KOPT-K1 (cell line): ENCODE measurements around the gene C1orf232.
A peak's percentile ranks its signal among the peaks of the same experiment; 100 is the strongest.

Source experiments
- H3K27ac ChIP-seq: fragments of 200-600 bp; sonication (generic); 2 replicates; pipeline ENCODE4 v1.5.1; 2016; ENCODE audit warnings: antibody characterized with exemption, mild to moderate bottlenecking, low read depth, low read length; ENCODE audit not compliant: poor library complexity, severe bottlenecking
- H3K36me3 ChIP-seq: fragments of 200-600 bp; sonication (generic); 2 replicates; pipeline ENCODE4 v1.5.1; 2017; ENCODE audit warnings: antibody characterized with exemption, mild to moderate bottlenecking, low read length, moderate library complexity; ENCODE audit not compliant: insufficient read depth
- H3K9me3 ChIP-seq: fragments of 200-600 bp; sonication (generic); 2 replicates; pipeline ENCODE4 v1.5.1; 2017; ENCODE audit warnings: antibody characterized with exemption, low read length, mild to moderate bottlenecking; ENCODE audit not compliant: insufficient read depth, poor library complexity, severe bottlenecking

C1orf232 gene

GRCh38 chr1:26154750-26155149 is 14.0 kb downstream of the C1orf232 start:
- H3K36me3 ChIP-seq: no peaks in the 10 kb centered on the region
- H3K9me3 ChIP-seq: no peaks in the 10 kb centered on the region
- H3K27ac ChIP-seq: no peak overlapping the region

- no peaks in the 10 kb centered on the region for H3K36me3 ChIP-seq
- no peak overlapping the region for H3K27ac ChIP-seq
- H3K9me3 ChIP-seq: no peaks in the 10 kb centered on the region
Observed at GRCh38 chr1:26153966-26154532, 14.7 kb downstream of the C1orf232 start.

GRCh38 chr1:26148887-26149286 is 19.9 kb downstream of the C1orf232 start:
- Histone ChIP-seq H3K9me3 (no peaks in the 10 kb centered on the region), H3K27ac (no peak overlapping the region), H3K36me3 (no peaks in the 10 kb centered on the region)

GRCh38 chr1:26145960-26146294 is 22.8 kb downstream of the C1orf232 start:
- no peaks in the 10 kb centered on the region for H3K9me3 ChIP-seq
- no peaks in the 10 kb centered on the region for H3K36me3 ChIP-seq
- H3K27ac ChIP-seq: no peak overlapping the region

- H3K9me3 ChIP-seq: no peaks in the 10 kb centered on the region
- H3K36me3 ChIP-seq: no peaks in the 10 kb centered on the region
- H3K27ac ChIP-seq: no peak overlapping the region
Observed at GRCh38 chr1:26145041-26145959, 23.5 kb downstream of the C1orf232 start.

GRCh38 chr1:26142159-26142558 is 26.6 kb downstream of the C1orf232 start:
- Histone ChIP-seq H3K36me3 (no peaks in the 10 kb centered on the region), H3K9me3 (no peaks in the 10 kb centered on the region), H3K27ac (no peak overlapping the region)

GRCh38 chr1:26138974-26139558 is 29.7 kb downstream of the C1orf232 start:
- Histone ChIP-seq H3K36me3 (no peaks in the 10 kb centered on the region), H3K9me3 (peaks cover 11% of the 10 kb centered on the region), H3K27ac (peak overlapping the region; percentile 30)

GRCh38 chr1:26134466-26134865 is 34.3 kb downstream of the C1orf232 start:
- H3K9me3 ChIP-seq: peaks cover 15% of the 10 kb centered on the region
- no peak overlapping the region for H3K27ac ChIP-seq
- no peaks in the 10 kb centered on the region for H3K36me3 ChIP-seq

- H3K27ac ChIP-seq: no peak overlapping the region
- H3K36me3 ChIP-seq: no peaks in the 10 kb centered on the region
- peaks cover 15% of the 10 kb centered on the region for H3K9me3 ChIP-seq
Observed at GRCh38 chr1:26132834-26133167, 36.0 kb downstream of the C1orf232 start.

GRCh38 chr1:26132128-26132833 is 36.5 kb downstream of the C1orf232 start:
- Histone ChIP-seq H3K9me3 (peaks cover 15% of the 10 kb centered on the region), H3K36me3 (no peaks in the 10 kb centered on the region), H3K27ac (no peak overlapping the region)

GRCh38 chr1:26130695-26131094 is 38.1 kb downstream of the C1orf232 start:
- Histone ChIP-seq H3K9me3 (peaks cover 15% of the 10 kb centered on the region), H3K36me3 (no peaks in the 10 kb centered on the region), H3K27ac (no peak overlapping the region)

GRCh38 chr1:26129778-26130177 is 39.0 kb downstream of the C1orf232 start:
- H3K9me3 ChIP-seq: peaks cover 8% of the 10 kb centered on the region
- H3K27ac ChIP-seq: no peak overlapping the region
- H3K36me3 ChIP-seq: peaks cover 3% of the 10 kb centered on the region; the same call in 1 of the 2 replicates

GRCh38 chr1:26127235-26128163 is 41.3 kb downstream of the C1orf232 start:
- Histone ChIP-seq H3K27ac (peak overlapping the region; percentile 84), H3K9me3 (no peaks in the 10 kb centered on the region), H3K36me3 (peaks cover 16% of the 10 kb centered on the region)

- peaks cover 26% of the 10 kb centered on the region for H3K36me3 ChIP-seq
- peak overlapping the region; percentile 84 for H3K27ac ChIP-seq
- no peaks in the 10 kb centered on the region for H3K9me3 ChIP-seq
Observed at GRCh38 chr1:26126321-26127084, 42.3 kb downstream of the C1orf232 start.
